Caco-2 (cell line): ENCODE measurements around the gene MIR17HG. TPM values are rescaled to one million over a fixed set of nuclear protein-coding genes. Genes with fewer than 3 reads are reported as not detected.
"Not testable (repeated sequence)": the region's sequence is repeated elsewhere in the genome, so short reads cannot be mapped to it uniquely, and the experiment has no call there.

Source experiments
- BruUV-seq: library from RNA; stranded (reverse); fragments of 400-500 nt; replicated peaks from 2 replicates; lab custom pipeline; 2021; lab: Mats Ljungman, UMichigan
- CTCF ChIA-PET: fragments of 300-600 bp; sonication (Branson Sonifier 250); formaldehyde crosslinking; loops from one replicate; lab custom pipeline; 2022; ENCODE audit warnings: antibody characterized with exemption; lab: Charles Lee
- POLR2A ChIA-PET: fragments of 300-600 bp; sonication (Branson Sonifier 250); formaldehyde crosslinking; loops from one replicate; lab custom pipeline; 2022; ENCODE audit warnings: antibody characterized with exemption; lab: Charles Lee
- DNase-seq, 2 experiments: peaks; one replicate each; pipeline versions ENCODE4 v3.0.0 to v3.0.0-alpha.2; 2020 to 2022
- H3K27me3 ChIP-seq: replicated peaks from 2 replicates; pipeline ENCODE4 v1.6.0; 2011; ENCODE audit warnings: low read length; ENCODE audit not compliant: control insufficient read depth, insufficient read depth
- H3K36me3 ChIP-seq: 2 replicates; pipeline ENCODE4 v1.5.1; 2011; ENCODE audit warnings: low read length; ENCODE audit not compliant: control insufficient read depth, insufficient read depth
- H3K4me1 ChIP-seq: fragments of 250-450 bp; sonication (Bioruptor Pico); 2 replicates; pipeline ENCODE4 v1.5.1; 2020; ENCODE audit warnings: mild to moderate bottlenecking
- H3K4me3 ChIP-seq: 2 replicates; pipeline ENCODE4 v1.5.1; 2011; ENCODE audit warnings: low read depth, mild to moderate bottlenecking, control low read depth, low read length
- H3K9me3 ChIP-seq: fragments of 250-450 bp; sonication (Bioruptor Pico); 2 replicates; pipeline ENCODE4 v1.5.1; 2020; ENCODE audit warnings: mild to moderate bottlenecking, moderate library complexity
- H3K27ac Mint-ChIP-seq: one replicate; pipeline ENCODE4 v1.8.0; 2022; ENCODE audit warnings: mixed read lengths; ENCODE audit not compliant: unreplicated experiment
- H3K27me3 Mint-ChIP-seq: one replicate; pipeline ENCODE4 v1.8.0; 2022; ENCODE audit warnings: mixed read lengths; ENCODE audit not compliant: insufficient read depth, unreplicated experiment
- H3K36me3 Mint-ChIP-seq: one replicate; pipeline ENCODE4 v1.8.0; 2022; ENCODE audit warnings: mild to moderate bottlenecking, mixed read lengths; ENCODE audit not compliant: insufficient read depth, unreplicated experiment
- H3K4me1 Mint-ChIP-seq: one replicate; pipeline ENCODE4 v1.8.0; 2022; ENCODE audit warnings: low read depth, mixed read lengths; ENCODE audit not compliant: unreplicated experiment
- H3K4me3 Mint-ChIP-seq: one replicate; pipeline ENCODE4 v1.8.0; 2022; ENCODE audit warnings: mild to moderate bottlenecking, moderate library complexity, mixed read lengths; ENCODE audit not compliant: unreplicated experiment
- H3K9me3 Mint-ChIP-seq: one replicate; pipeline ENCODE4 v1.8.0; 2022; ENCODE audit warnings: mixed read lengths; ENCODE audit not compliant: unreplicated experiment
- intact Hi-C: fragments of 100-400 bp; cut with micrococcal nuclease; formaldehyde crosslinking; loops from one replicate; pipeline ENCODE4 v1.10.0; 2022; ENCODE audit not compliant: unreplicated experiment
- total RNA-seq: library from RNA; stranded (reverse); gene quantifications from 2 replicates; pipeline ENCODE4 v1.2.3, GENCODE V29; 2022
- TF ChIP-seq, protein P1 (sequence below), 2 experiments: fragments of 200-600 bp in 1 of 2; IDR thresholded peaks; 1 replicate in 1 of 2; 2 replicates in 1 of 2; pipeline versions ENCODE4 v1.5.1 to v1.8.0; 2011 to 2022; ENCODE audit warnings: antibody characterized with exemption in 1 of 2, control low read depth in 1 of 2, inconsistent platforms in 1 of 2, low read depth in 1 of 2, low read length in 1 of 2, mild to moderate bottlenecking in 1 of 2, moderate library complexity in 1 of 2; ENCODE audit not compliant: insufficient read depth in 1 of 2, severe bottlenecking in 1 of 2, unreplicated experiment in 1 of 2

The MIR17HG gene
- total RNA-seq, 1 experiment from 2014 or later: 16.6 TPM

DNA sequence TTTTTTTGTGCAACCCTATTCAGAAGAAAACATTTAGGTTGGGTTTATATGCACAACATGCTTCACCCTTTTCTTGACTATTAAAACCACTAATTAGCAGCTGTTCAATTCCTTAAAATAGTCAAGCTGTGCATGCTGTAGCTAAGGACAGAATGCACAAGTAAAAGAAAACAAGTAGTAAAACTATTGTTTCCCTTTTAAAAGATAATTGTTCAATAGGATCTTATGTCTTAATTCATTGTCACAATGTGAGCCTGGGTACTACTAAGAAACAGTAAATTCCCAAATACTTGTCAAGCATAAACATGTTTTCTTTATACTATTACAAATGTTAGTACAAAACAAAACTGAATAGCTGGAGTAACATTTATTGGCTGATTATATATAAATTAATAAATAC lies 32.6 kb upstream of the MIR17HG start:
- H3K9me3 Mint-ChIP-seq: no peaks in the 10 kb centered on the region
- TF ChIP-seq, protein P1, sequence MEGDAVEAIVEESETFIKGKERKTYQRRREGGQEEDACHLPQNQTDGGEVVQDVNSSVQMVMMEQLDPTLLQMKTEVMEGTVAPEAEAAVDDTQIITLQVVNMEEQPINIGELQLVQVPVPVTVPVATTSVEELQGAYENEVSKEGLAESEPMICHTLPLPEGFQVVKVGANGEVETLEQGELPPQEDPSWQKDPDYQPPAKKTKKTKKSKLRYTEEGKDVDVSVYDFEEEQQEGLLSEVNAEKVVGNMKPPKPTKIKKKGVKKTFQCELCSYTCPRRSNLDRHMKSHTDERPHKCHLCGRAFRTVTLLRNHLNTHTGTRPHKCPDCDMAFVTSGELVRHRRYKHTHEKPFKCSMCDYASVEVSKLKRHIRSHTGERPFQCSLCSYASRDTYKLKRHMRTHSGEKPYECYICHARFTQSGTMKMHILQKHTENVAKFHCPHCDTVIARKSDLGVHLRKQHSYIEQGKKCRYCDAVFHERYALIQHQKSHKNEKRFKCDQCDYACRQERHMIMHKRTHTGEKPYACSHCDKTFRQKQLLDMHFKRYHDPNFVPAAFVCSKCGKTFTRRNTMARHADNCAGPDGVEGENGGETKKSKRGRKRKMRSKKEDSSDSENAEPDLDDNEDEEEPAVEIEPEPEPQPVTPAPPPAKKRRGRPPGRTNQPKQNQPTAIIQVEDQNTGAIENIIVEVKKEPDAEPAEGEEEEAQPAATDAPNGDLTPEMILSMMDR (IDR thresholded peaks at IDR 0.05; ENCODE audit: insufficient read depth in 1 of 2, low read depth in 1 of 2, low read length in 1 of 2, severe bottlenecking in 1 of 2, unreplicated experiment in 1 of 2): no peak
- H3K27me3 Mint-ChIP-seq: peaks cover 16% of the 10 kb centered on the region
- Histone ChIP-seq H3K4me1 (no peaks in the 10 kb centered on the region), H3K27me3 (no peaks in the 10 kb centered on the region; the same call in 1 of the 2 replicates), H3K9me3 (no peaks in the 10 kb centered on the region), H3K36me3 (no peaks in the 10 kb centered on the region), H3K4me3 (no peak overlapping the region)
- H3K4me1 Mint-ChIP-seq: no peaks in the 10 kb centered on the region
- no peak overlapping the region for H3K27ac Mint-ChIP-seq
- CTCF ChIA-PET: no interaction called here
- DNase-seq: no peak
- no peaks in the 10 kb centered on the region for H3K36me3 Mint-ChIP-seq
- no peak overlapping the region for H3K4me3 Mint-ChIP-seq
- intact Hi-C loops: loop anchor here (5.0 kb wide), 1 partner anchor 407 kb away; no protein-coding TSS in a partner anchor
- POLR2A ChIA-PET: no interaction called here
- BruUV-seq: no TSS peak

DNA sequence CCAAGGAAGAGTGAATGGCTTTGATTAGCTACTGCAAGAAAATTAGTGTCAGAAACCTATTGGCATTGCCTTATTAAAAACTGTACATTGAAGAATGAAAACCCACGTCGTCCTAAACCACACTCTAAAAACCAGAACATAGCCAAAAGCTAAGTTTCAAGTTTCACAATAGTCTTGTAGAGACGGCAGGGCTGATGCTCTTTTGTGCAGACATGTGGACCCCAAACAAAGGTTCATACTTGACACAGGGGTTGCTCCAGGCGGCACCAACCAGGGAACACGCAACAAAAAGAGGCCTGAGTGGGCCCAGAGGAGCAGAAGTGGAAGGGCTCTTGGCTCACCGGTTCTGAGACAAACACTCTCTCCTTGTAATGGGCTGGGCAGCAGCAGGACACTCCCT lies 28.6 kb upstream of the MIR17HG start:
- BruUV-seq: no TSS peak

DNA sequence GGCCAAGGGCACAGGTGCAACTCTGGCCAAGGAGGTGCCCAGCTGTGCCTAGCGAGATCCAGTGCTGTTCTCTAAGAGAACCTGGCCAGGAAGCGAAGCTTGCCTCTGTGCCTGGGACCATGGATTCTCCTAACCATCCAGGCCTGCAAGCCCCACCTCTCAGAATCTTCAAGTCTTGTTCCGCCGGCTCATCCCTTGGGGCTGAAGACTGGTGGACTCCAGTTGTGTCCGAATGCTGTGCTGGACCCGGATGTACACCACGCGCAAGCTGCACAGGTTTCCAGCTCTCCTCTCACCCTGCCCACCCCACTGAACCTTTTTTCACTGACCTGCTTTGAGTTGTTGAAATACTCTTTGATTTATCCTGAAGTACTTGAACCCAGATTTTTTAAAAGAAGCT lies 27.5 kb upstream of the MIR17HG start:
- peaks cover 21% of the 10 kb centered on the region for H3K27me3 Mint-ChIP-seq
- no peaks in the 10 kb centered on the region for H3K4me1 Mint-ChIP-seq
- Histone ChIP-seq H3K4me3 (no peak overlapping the region), H3K9me3 (no peaks in the 10 kb centered on the region; the same call in 1 of the 2 replicates), H3K4me1 (no peaks in the 10 kb centered on the region), H3K27me3 (no peaks in the 10 kb centered on the region; the same call in 1 of the 2 replicates), H3K36me3 (no peaks in the 10 kb centered on the region)
- H3K9me3 Mint-ChIP-seq: no peaks in the 10 kb centered on the region
- no peak for DNase-seq
- H3K27ac Mint-ChIP-seq: no peak overlapping the region
- BruUV-seq: no TSS peak
- intact Hi-C loops: no loop called here
- CTCF ChIA-PET: no interaction called here
- POLR2A ChIA-PET: no interaction called here
- no peak overlapping the region for H3K4me3 Mint-ChIP-seq
- H3K36me3 Mint-ChIP-seq: no peaks in the 10 kb centered on the region
- TF ChIP-seq, protein P1 (IDR thresholded peaks at IDR 0.05; ENCODE audit: insufficient read depth in 1 of 2, low read depth in 1 of 2, low read length in 1 of 2, severe bottlenecking in 1 of 2, unreplicated experiment in 1 of 2): no peak

More for the DNA sequence above, 28.6 kb upstream of the MIR17HG start:
- TF ChIP-seq, protein P1 (IDR thresholded peaks at IDR 0.05; ENCODE audit: insufficient read depth in 1 of 2, low read depth in 1 of 2, low read length in 1 of 2, severe bottlenecking in 1 of 2, unreplicated experiment in 1 of 2): no peak
- no peaks in the 10 kb centered on the region for H3K36me3 Mint-ChIP-seq
- peaks cover 20% of the 10 kb centered on the region for H3K27me3 Mint-ChIP-seq
- ChIA-PET CTCF (no interaction called here), POLR2A (no interaction called here)
- no peaks in the 10 kb centered on the region for H3K36me3 ChIP-seq
- no peaks in the 10 kb centered on the region for H3K4me1 ChIP-seq
- intact Hi-C loops: no loop called here
- H3K4me1 Mint-ChIP-seq: no peaks in the 10 kb centered on the region
- no peak overlapping the region for H3K4me3 ChIP-seq
- no peaks in the 10 kb centered on the region; the same call in 1 of the 2 replicates for H3K27me3 ChIP-seq
- H3K9me3 Mint-ChIP-seq: no peaks in the 10 kb centered on the region
- H3K27ac Mint-ChIP-seq: no peak overlapping the region
- no peak for DNase-seq
- no peaks in the 10 kb centered on the region; the same call in 1 of the 2 replicates for H3K9me3 ChIP-seq
- H3K4me3 Mint-ChIP-seq: no peak overlapping the region

- H3K4me1 Mint-ChIP-seq, H3K4me3 ChIP-seq, H3K27me3 ChIP-seq, H3K9me3 Mint-ChIP-seq, BruUV-seq, H3K36me3 Mint-ChIP-seq, H3K27ac Mint-ChIP-seq, POLR2A ChIA-PET, H3K4me3 Mint-ChIP-seq, H3K9me3 ChIP-seq, H3K36me3 ChIP-seq, H3K4me1 ChIP-seq, CTCF ChIA-PET, intact Hi-C loops, DNase-seq: not testable (repeated sequence)
- peaks cover 23% of the 10 kb centered on the region for H3K27me3 Mint-ChIP-seq
These were observed 26.5 kb upstream of the MIR17HG start for GRCh38 chr13:91320990-91321389.
